ENCODE data around the gene EPB41L3. TPM values are rescaled to one million over a fixed set of nuclear protein-coding genes. Genes with fewer than 3 reads are reported as not detected.

EPB41L3 gene
- total RNA-seq, 4 donors from 2014 or later, result 9.6 to 37.0 (median 13.5) TPM

DNA sequence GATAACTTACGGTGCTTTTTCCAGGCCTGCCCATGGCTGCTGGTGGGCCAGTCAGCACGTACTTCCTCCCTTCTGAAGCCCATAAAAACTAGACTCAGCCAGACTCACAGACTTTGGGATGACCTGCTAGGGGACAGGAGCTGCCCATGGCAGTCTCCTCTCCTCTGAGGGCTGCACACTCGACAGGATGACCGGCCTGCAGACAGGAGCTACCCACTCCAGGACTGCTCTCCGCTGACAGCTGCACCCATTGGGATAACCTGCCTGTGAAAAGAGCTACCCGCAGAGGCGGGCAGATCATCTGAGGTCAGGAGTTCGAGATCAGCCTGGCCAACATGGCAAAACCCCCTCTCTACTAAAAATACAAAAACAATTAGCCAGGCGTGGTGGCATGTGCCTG is 75.4 kb downstream of the EPB41L3 start:
- no peak overlapping the region for H3K27ac ChIP-seq
- H3K9me3 ChIP-seq, result no peaks in the 10 kb centered on the region
- 92% methylated on average over 9 of the region's 9 CpGs for WGBS
- TF ChIP-seq POLR2A (IDR thresholded peaks at IDR 0.05) (no peak), POLR2AphosphoS5 (IDR thresholded peaks at IDR 0.05) (no peak), EP300 (IDR thresholded peaks at IDR 0.05) (no peak)
- TF ChIP-seq, protein P1, sequence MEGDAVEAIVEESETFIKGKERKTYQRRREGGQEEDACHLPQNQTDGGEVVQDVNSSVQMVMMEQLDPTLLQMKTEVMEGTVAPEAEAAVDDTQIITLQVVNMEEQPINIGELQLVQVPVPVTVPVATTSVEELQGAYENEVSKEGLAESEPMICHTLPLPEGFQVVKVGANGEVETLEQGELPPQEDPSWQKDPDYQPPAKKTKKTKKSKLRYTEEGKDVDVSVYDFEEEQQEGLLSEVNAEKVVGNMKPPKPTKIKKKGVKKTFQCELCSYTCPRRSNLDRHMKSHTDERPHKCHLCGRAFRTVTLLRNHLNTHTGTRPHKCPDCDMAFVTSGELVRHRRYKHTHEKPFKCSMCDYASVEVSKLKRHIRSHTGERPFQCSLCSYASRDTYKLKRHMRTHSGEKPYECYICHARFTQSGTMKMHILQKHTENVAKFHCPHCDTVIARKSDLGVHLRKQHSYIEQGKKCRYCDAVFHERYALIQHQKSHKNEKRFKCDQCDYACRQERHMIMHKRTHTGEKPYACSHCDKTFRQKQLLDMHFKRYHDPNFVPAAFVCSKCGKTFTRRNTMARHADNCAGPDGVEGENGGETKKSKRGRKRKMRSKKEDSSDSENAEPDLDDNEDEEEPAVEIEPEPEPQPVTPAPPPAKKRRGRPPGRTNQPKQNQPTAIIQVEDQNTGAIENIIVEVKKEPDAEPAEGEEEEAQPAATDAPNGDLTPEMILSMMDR (IDR thresholded peaks at IDR 0.05), result no peak
- no peaks in the 10 kb centered on the region for H3K36me3 ChIP-seq
- peaks cover 21% of the 10 kb centered on the region for H3K4me1 ChIP-seq
- H3K27me3 ChIP-seq, result no peaks in the 10 kb centered on the region
- H3K4me3 ChIP-seq, result no peak overlapping the region
- no peak for DNase-seq (ENCODE audit: low spot score in 2 of 2)

DNA sequence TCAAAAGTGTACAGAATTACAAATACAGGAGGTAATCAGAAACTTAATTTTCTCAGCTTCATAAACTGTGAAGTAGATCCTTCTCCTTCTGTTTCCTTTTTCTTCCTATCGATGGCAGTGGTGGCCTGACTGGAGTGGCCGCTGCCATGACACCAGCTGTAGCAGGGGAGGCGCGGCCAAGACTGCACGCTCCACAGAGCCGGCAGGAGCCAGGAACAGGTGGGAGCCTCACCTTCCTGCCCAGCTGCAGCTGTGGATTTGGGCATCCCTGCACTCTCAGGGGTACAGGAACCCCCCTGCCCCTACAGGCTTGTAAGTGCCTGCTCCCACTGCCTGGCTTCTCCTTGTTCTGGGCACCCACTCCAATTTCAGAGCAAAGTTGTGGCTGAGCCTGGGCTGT is 76.1 kb downstream of the EPB41L3 start:
- no peak for TF ChIP-seq EP300 (IDR thresholded peaks at IDR 0.05)
- TF ChIP-seq, protein P1 (IDR thresholded peaks at IDR 0.05), result no peak
- no peak for TF ChIP-seq POLR2A (IDR thresholded peaks at IDR 0.05)
- TF ChIP-seq POLR2AphosphoS5 (IDR thresholded peaks at IDR 0.05), result no peak
- Histone ChIP-seq H3K9me3 (no peaks in the 10 kb centered on the region), H3K4me1 (peaks cover 22% of the 10 kb centered on the region), H3K4me3 (no peak overlapping the region), H3K27ac (no peak overlapping the region), H3K27me3 (no peaks in the 10 kb centered on the region), H3K36me3 (no peaks in the 10 kb centered on the region)
- no peak for DNase-seq (ENCODE audit: low spot score in 2 of 2)
- 95% methylated on average over 6 of the region's 6 CpGs for WGBS

DNA sequence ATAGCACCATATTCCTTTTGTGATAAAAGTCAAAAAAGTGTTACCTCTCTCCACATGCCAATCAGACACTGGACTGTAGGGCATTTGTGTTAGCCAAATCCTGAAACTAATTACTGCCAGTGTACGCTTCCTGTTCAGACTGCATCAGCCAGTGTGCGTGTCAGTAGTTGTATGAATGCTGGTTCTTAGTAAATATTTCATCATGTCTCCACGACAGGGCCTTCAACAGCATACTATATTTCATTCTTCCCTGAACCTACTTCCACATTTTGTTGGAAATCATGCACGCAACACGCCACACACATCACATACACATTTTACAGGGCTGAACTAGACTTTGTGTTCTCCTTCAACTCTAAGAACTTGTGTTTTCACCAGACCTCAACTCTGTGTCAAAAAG is 77.5 kb downstream of the EPB41L3 start:
- Histone ChIP-seq H3K4me1 (peaks cover 22% of the 10 kb centered on the region), H3K9me3 (no peaks in the 10 kb centered on the region), H3K27ac (no peak overlapping the region), H3K36me3 (no peaks in the 10 kb centered on the region), H3K4me3 (no peak overlapping the region), H3K27me3 (no peaks in the 10 kb centered on the region)
- DNase-seq (ENCODE audit: low spot score in 2 of 2), result no peak
- 49% methylated on average over 5 of the region's 5 CpGs for WGBS
- TF ChIP-seq, protein P1 (IDR thresholded peaks at IDR 0.05), result no peak
- no peak for TF ChIP-seq EP300 (IDR thresholded peaks at IDR 0.05)
- TF ChIP-seq POLR2AphosphoS5 (IDR thresholded peaks at IDR 0.05), result no peak
- no peak for TF ChIP-seq POLR2A (IDR thresholded peaks at IDR 0.05)

DNA sequence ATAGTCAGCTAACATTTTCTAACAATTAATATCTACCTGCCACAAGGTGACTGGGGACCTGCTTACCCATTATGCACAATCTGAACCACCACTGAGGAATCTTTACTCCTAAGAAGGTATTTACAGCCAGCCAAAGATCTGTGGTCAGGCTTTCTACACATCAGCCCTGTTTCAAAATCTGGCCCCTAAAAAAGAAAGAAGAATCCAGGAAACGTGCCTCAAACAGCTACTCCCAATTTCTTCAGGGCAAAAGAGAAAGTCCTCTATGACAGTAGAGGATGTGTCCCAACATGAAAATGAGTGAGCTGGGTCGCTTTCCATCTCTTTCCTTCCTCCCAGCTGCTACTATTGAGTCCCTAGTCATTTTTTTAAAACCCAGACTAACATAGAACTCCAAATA is 79.5 kb downstream of the EPB41L3 start:
- Histone ChIP-seq H3K9me3 (no peaks in the 10 kb centered on the region), H3K36me3 (no peaks in the 10 kb centered on the region), H3K4me3 (no peak overlapping the region), H3K27me3 (no peaks in the 10 kb centered on the region), H3K4me1 (peaks cover 22% of the 10 kb centered on the region), H3K27ac (no peak overlapping the region)
- WGBS, result 28% methylated on average over 2 of the region's 2 CpGs
- TF ChIP-seq POLR2AphosphoS5 (IDR thresholded peaks at IDR 0.05) (no peak), POLR2A (IDR thresholded peaks at IDR 0.05) (no peak), EP300 (IDR thresholded peaks at IDR 0.05) (no peak)
- TF ChIP-seq, protein P1 (IDR thresholded peaks at IDR 0.05), result no peak
- no peak for DNase-seq (ENCODE audit: low spot score in 2 of 2)

DNA sequence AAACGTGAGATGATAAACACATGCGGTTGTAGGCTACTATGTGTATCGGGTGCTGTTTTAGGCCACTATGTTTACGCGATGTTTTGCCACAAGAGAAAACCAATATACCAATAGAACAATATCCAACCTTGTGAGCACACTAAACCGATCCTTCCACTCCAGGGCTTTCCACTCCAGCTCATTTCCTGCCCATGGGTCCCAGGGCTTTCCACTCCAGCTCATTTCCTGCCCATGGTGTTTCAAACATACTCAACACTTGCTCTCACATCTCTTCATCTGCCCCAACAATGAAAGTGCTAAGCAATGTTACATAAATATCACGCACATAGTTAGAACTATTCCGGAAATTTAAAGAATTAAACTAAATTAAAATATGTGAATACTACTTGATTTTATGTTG is 80.0 kb downstream of the EPB41L3 start:
- no peak for DNase-seq (ENCODE audit: low spot score in 2 of 2)
- Histone ChIP-seq H3K4me1 (peaks cover 22% of the 10 kb centered on the region), H3K4me3 (no peak overlapping the region), H3K9me3 (no peaks in the 10 kb centered on the region), H3K27me3 (no peaks in the 10 kb centered on the region), H3K27ac (no peak overlapping the region), H3K36me3 (no peaks in the 10 kb centered on the region)
- WGBS, result 91% methylated on average over 8 of the region's 8 CpGs
- TF ChIP-seq POLR2A (IDR thresholded peaks at IDR 0.05) (no peak), POLR2AphosphoS5 (IDR thresholded peaks at IDR 0.05) (no peak), EP300 (IDR thresholded peaks at IDR 0.05) (no peak)
- TF ChIP-seq, protein P1 (IDR thresholded peaks at IDR 0.05), result no peak

Data from suprapubic skin (tissue), 4 donors.